A673 (cell line): ENCODE measurements around the gene RAB3C.

Experiments used
- CTCF ChIP-seq: fragments of 300-800, 200-600 bp; sonication (generic); conservative IDR thresholded peaks from 2 replicates; pipeline ENCODE4 v1.5.1; 2017; ENCODE audit warnings: low read depth, mild to moderate bottlenecking, antibody characterized with exemption, low read length, moderate library complexity, mixed read lengths
- EZH2 ChIP-seq: fragments of 200-600 bp; sonication (generic); IDR thresholded peaks from 2 replicates; pipeline ENCODE4 v1.6.1; 2017; ENCODE audit warnings: borderline replicate concordance, low read depth, mild to moderate bottlenecking, mixed read lengths, antibody characterized with exemption, low read length; ENCODE audit not compliant: poor library complexity, severe bottlenecking

- no peak for TF ChIP-seq CTCF
- no peak for TF ChIP-seq EZH2
These were observed 268.7 kb downstream of the RAB3C start for GRCh38 chr5:58851571-58851970.
